Small intestine (tissue), 7 donors: Measurements from ENCODE around the gene NGB. TPM values are rescaled to one million over a fixed set of nuclear protein-coding genes. Genes with fewer than 3 reads are reported as not detected.
A peak's percentile ranks its signal among the peaks of the same experiment; 100 is the strongest.

Experiments
- DNase-seq, 2 donors: peaks; one replicate each; pipeline versions ENCODE4 v3.0.0 to v3.0.0-alpha.2; 2013
- FAIRE-seq: peaks from 2 replicates; lab custom pipeline; 2012; peaks lifted over from hg19 to GRCh38; lab: Jason Lieb, UNC
- H3K27ac ChIP-seq, 3 donors: one replicate each; pipeline ENCODE4 v1.5.1; 2013; ENCODE audit warnings: low read length in 2 of 3, mild to moderate bottlenecking in 2 of 3, control low read depth in 1 of 3, inconsistent platforms in 1 of 3, low read depth in 1 of 3, moderate library complexity in 1 of 3
- H3K27me3 ChIP-seq, 3 donors: one replicate each; pipeline ENCODE4 v1.6.1; 2013; ENCODE audit warnings: low read length in 3 of 3, inconsistent platforms in 1 of 3; ENCODE audit not compliant: control insufficient read depth in 3 of 3, insufficient read depth in 3 of 3
- H3K36me3 ChIP-seq, 3 donors: one replicate each; pipeline ENCODE4 v1.6.1; 2013; ENCODE audit warnings: low read length in 3 of 3, inconsistent platforms in 1 of 3, low read depth in 1 of 3, mild to moderate bottlenecking in 1 of 3, moderate library complexity in 1 of 3; ENCODE audit not compliant: control insufficient read depth in 3 of 3, insufficient read depth in 2 of 3
- H3K4me1 ChIP-seq, 3 donors: one replicate each; pipeline ENCODE4 v1.6.1; 2013; ENCODE audit warnings: low read length in 2 of 3, inconsistent platforms in 1 of 3, low read depth in 1 of 3, mild to moderate bottlenecking in 1 of 3, moderate library complexity in 1 of 3; ENCODE audit not compliant: control insufficient read depth in 3 of 3, insufficient read depth in 2 of 3
- H3K4me3 ChIP-seq, 3 donors: one replicate each; pipeline ENCODE4 v1.5.1; 2013; ENCODE audit warnings: low read length in 3 of 3, control low read depth in 1 of 3, inconsistent platforms in 1 of 3, low read depth in 1 of 3, mild to moderate bottlenecking in 1 of 3, moderate library complexity in 1 of 3
- H3K9me3 ChIP-seq, 2 donors: one replicate each; pipeline ENCODE4 v1.6.1; 2013; ENCODE audit warnings: low read depth in 1 of 2, low read length in 1 of 2; ENCODE audit not compliant: control insufficient read depth in 2 of 2, insufficient read depth in 1 of 2
- WGBS, 3 donors: extraction: QIAGEN DNeasy Blood & Tissue Kit; methylation state at CpG; one replicate each; pipeline ENCODE4 v1.1.7; 2013; 5-methylcytosine and 5-hydroxymethylcytosine counted together
- polyA plus RNA-seq, 4 donors: library from polyadenylated mRNA; stranded (reverse) in 3 of 4; unstranded in 1 of 4; fragments of 200-250 nt in 3 of 4; fragments of 120-200 nt in 1 of 4; gene quantifications; one replicate each; pipeline versions ENCODE4 v1.2.1 to v1.2.3, GENCODE V29; 2013
- donor health status: healthy with polysubstance abuse.
- donor health status: control.
- donor health status: control.
- donor health status: Bipolar disorder and iron deficiency.
- donor health status: healthy.

NGB gene
- polyA plus RNA-seq, 4 donors: 0.09 to 0.81 TPM; not detected in 2

DNA sequence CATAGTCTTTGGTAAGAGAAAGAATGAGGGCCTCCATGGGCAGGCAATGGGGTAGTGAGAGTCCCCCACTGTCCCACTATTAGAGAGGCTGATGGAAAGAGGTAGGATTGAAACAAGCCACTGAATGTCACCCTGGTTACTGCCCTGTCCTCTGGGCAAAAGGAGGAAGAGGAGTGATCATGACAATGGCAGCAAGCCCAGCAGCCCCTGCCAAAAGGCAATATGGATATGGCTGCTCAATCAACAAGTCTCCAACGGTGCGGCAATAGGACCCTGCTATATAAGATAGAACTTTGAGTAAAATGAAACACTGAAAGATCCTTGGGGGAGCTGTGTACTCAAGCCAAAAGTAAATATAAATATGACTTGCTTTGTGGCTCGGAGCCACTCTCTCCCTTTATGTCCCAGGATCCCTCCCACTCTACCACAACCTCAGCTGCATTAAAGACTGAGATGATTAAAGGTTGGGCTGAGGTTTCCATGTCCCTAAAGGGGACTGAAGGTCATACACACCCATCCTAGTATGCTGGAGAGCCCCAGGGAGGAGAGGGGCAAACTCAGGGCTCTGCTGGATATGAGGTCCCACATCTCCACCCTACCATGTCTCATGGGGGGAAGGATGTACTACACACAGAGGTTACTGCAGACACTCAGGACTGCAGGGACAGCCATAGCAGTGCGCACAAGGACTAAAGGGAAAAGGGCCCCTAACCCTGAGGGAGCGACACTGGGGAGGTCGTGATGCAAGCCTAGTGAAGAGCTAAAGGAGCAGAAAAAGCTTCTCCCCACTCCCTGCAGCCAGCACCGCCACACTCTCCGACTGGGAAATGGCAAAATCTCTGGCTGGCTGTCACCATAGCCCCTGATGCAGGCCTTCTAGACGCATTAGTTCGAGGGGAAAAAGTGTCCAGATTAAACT lies 43.8 kb upstream of the NGB start:
- Histone ChIP-seq H3K27ac (peak overlapping the region in 2 of 3 donors; percentile 8 to 28), H3K36me3 (no peaks in the 10 kb centered on the region), H3K4me3 (no peak overlapping the region), H3K9me3 (no peaks in the 10 kb centered on the region), H3K27me3 (no peaks in the 10 kb centered on the region), H3K4me1 (peaks cover 0 to 51% (median 3%) of the 10 kb centered on the region in 3 donors)
- WGBS, 3 donors: 77 to 90% (median 84%) methylated on average over 10 of the region's 10 CpGs
- FAIRE-seq (no peak), DNase-seq (no peak)

DNA sequence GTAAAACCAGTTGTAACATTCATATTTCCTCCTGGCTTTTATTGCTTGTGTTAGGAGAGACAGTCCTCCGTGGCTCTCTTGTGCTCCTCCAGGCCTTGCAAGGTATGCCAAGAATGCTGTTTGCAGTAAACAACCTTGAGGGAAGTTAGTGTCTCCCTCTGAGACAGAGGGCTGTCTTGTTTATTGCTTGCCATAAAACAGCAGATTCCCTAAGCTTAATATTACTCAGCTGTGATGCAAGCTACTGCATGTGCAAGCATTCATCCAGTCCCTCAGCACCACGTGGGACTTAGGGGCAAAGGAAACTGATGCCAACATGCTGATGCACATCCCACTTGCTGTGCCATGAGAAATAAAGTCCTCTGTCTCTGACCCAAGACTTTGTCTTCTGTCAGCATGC lies 43.0 kb upstream of the NGB start:
- Histone ChIP-seq H3K27ac (peak overlapping the region in 1 of 3 donors; percentile 26), H3K36me3 (no peaks in the 10 kb centered on the region), H3K27me3 (no peaks in the 10 kb centered on the region), H3K4me1 (peaks cover 0 to 46% (median 3%) of the 10 kb centered on the region in 3 donors), H3K4me3 (no peak overlapping the region), H3K9me3 (no peaks in the 10 kb centered on the region)
- peak in 1 of 2 donors; percentile 73 for DNase-seq
- FAIRE-seq: no peak
- 15 to 20% (median 19%) methylated on average over 2 of the region's 2 CpGs for WGBS, 3 donors

DNA sequence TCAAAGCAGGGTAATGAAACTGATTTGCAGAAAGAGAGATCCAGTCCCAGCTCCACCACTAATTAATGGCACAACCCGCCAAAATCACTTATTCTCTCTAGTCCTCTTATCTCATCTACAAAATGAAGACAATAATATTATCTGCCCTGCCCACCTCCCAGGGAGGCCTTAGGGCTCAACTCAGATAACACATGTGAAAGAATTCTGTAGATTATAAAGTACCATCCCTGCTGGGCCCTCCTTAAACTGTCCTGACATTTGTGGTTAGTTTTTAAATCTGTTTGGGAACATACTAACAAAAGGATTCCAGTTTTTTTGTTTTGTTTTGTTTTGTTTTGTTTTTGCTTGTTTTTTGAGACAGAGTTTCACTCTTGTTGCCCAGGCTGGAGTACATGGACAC lies 42.4 kb upstream of the NGB start:
- H3K4me1 ChIP-seq: peaks cover 0 to 46% (median 3%) of the 10 kb centered on the region in 3 donors
- no peak for FAIRE-seq
- H3K27ac ChIP-seq: peak overlapping the region in 1 of 3 donors; percentile 26
- no peaks in the 10 kb centered on the region for H3K36me3 ChIP-seq
- no peaks in the 10 kb centered on the region for H3K27me3 ChIP-seq
- 50 to 69% (median 62%) methylated on average over 1 of the region's 1 CpG for WGBS, 3 donors
- DNase-seq: no peak
- H3K4me3 ChIP-seq: no peak overlapping the region
- H3K9me3 ChIP-seq: no peaks in the 10 kb centered on the region

DNA sequence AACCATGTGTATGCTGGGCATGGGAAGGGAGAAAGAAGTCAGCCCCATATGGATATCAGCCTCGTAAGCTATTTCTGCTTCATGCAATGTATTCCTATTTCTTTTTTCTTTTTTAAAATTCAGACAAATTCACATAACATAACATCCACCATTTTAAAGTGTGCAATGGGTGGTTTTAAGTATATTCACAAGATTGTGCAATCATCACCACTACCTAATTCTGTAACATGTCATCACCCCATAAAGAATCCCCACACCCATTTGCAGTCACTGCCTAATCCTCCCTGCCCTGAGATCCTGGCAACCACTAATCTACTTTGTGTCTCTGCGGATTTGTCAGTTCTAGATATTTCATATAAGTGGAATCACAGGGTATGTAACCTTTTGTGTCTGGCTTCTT lies 40.2 kb upstream of the NGB start:
- Histone ChIP-seq H3K27ac (no peak overlapping the region), H3K36me3 (peaks cover 0 to 2% (median 0%) of the 10 kb centered on the region in 3 donors), H3K4me1 (peaks cover 0 to 40% (median 3%) of the 10 kb centered on the region in 3 donors), H3K9me3 (no peaks in the 10 kb centered on the region), H3K4me3 (no peak overlapping the region), H3K27me3 (no peaks in the 10 kb centered on the region)
- DNase-seq (no peak), FAIRE-seq (no peak)
- 95 to 97% (median 96%) methylated on average over 2 of the region's 2 CpGs for WGBS, 3 donors

DNA sequence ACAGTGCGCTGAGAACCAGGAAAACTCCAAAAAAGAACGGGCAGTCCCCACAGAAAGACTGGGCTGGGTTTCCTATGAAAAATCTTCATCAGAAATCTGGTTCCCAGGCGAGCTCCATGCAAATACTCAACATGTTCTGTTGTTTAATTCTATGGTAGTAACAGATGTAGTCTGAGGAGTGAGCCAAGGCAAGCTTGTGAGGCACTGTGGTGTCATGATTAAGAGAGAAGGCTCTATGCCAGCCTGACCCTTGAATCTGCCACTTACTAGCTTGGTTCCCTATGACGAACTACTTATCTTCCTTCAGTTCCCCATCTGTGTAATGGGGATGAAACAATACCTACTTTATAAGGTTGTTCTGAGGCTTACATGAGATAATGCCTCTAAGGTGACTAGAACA lies 39.0 kb upstream of the NGB start:
- H3K4me3 ChIP-seq: no peak overlapping the region

DNA sequence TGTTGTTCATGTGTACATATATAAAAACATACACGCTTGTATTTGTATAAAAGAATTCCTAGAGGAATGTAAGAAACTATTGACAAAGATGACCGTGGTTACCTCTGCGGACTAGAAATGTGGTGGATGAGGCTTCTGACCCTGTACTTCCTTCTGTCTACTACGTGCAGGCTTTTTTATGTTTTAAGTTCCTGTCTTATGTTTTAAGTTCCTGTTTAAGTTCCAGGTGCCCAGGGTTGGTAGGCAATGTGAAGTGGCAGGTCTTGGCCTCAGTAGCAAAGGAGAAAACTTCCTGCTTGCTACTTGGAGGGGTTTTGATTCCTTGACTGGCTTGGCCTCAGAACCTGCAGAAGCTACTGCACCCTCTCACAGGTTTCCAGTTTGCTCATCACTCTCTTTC lies 38.1 kb upstream of the NGB start:
- no peaks in the 10 kb centered on the region for H3K27me3 ChIP-seq
- FAIRE-seq (no peak), DNase-seq (no peak)
- peaks cover 0 to 8% (median 7%) of the 10 kb centered on the region in 3 donors for H3K36me3 ChIP-seq
- no peak overlapping the region for H3K27ac ChIP-seq
- H3K9me3 ChIP-seq: no peaks in the 10 kb centered on the region
- H3K4me1 ChIP-seq: peaks cover 0 to 21% (median 3%) of the 10 kb centered on the region in 3 donors
- H3K4me3 ChIP-seq: no peak overlapping the region
- WGBS, 3 donors: 71 to 91% (median 80%) methylated on average over 4 of the region's 4 CpGs

More for the DNA sequence above, 39.0 kb upstream of the NGB start:
- peaks cover 0 to 7% (median 6%) of the 10 kb centered on the region in 3 donors for H3K36me3 ChIP-seq
- H3K27me3 ChIP-seq: no peaks in the 10 kb centered on the region
- H3K9me3 ChIP-seq: no peaks in the 10 kb centered on the region
- H3K27ac ChIP-seq: no peak overlapping the region
- WGBS, 3 donors: 76 to 88% (median 86%) methylated on average over 4 of the region's 4 CpGs
- peaks cover 0 to 29% (median 3%) of the 10 kb centered on the region in 3 donors for H3K4me1 ChIP-seq
- no peak for FAIRE-seq
- no peak for DNase-seq

DNA sequence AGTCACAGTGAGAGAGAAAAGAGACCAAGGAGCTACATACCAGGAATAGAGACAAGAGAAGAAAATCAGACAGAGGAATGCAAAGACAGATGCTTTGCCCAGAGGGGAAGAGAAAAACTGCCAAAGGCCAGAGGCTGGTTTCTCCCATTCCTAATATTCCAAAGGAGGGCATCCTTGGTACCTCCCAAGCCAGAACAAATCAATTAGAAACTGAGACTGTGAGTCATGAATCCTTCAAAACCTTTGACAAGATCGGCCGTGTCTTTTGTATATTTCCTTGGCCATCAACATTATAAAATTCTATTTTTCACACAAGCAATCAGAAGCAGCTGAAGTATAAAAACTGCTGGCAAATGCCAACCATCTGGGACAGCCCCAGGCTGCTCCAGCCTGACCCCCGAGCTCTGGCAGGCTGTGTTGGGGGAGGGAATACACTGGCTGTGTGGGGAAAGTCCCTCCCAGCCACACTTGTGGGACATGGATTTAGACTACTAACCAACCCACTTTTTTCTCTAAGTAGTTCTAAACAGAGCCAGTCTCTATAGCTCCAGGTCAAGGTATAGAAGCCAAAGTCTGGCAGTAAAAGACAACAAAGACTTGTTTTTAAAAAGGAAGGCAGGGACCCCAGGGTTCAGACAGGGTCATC lies 36.0 kb upstream of the NGB start:
- DNase-seq: peak in 1 of 2 donors; percentile 56
- 21 to 30% (median 27%) methylated on average over 3 of the region's 3 CpGs for WGBS, 3 donors
- peaks cover 0 to 21% (median 3%) of the 10 kb centered on the region in 3 donors for H3K4me1 ChIP-seq
- H3K27me3 ChIP-seq: no peaks in the 10 kb centered on the region
- H3K9me3 ChIP-seq: no peaks in the 10 kb centered on the region
- peak overlapping the region in 1 of 3 donors; percentile 21 for H3K27ac ChIP-seq
- FAIRE-seq: no peak
- no peak overlapping the region for H3K4me3 ChIP-seq
- H3K36me3 ChIP-seq: peaks cover 0 to 12% (median 8%) of the 10 kb centered on the region in 3 donors

DNA sequence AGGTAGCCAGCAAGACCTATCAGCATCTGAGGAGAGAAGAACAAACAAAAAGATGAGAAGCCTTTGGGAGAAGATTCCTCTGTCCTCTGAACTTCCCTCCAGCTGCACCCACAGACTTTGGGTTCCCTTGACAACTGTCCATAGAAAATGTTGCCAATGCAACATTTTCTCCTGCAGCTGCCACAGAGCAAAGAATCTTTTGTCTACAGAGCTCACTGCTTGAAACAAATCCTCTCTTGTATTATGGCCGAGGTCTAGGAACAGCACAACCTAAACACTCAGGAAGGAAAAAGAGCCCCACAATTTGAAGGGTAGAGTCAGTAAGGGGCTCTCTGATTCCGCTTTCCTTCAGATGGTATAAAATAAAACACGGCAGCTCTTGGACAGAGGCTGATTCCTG lies 35.4 kb upstream of the NGB start:
- Histone ChIP-seq H3K4me3 (no peak overlapping the region), H3K27ac (peak overlapping the region in 1 of 3 donors; percentile 21), H3K9me3 (no peaks in the 10 kb centered on the region), H3K4me1 (peaks cover 0 to 22% (median 3%) of the 10 kb centered on the region in 3 donors), H3K27me3 (no peaks in the 10 kb centered on the region), H3K36me3 (peaks cover 0 to 13% (median 8%) of the 10 kb centered on the region in 3 donors)
- 79 to 86% (median 86%) methylated on average over 3 of the region's 3 CpGs for WGBS, 3 donors
- no peak for FAIRE-seq
- no peak for DNase-seq
